GM23338 (cell line): ENCODE measurements around the gene GRN. TPM values are rescaled to one million over a fixed set of nuclear protein-coding genes. Genes with fewer than 3 reads are reported as not detected.

ENCODE experiments used
- ATAC-seq: fragments of 200-7000 bp; cut with Tn5 transposase; 3 replicates; pipeline ENCODE4 v1.9.1; 2020
- DNase-seq: peaks from one replicate; pipeline ENCODE4 v3.0.0-alpha.2; 2015; ENCODE audit warnings: low spot score
- H2AFZ ChIP-seq: fragments of 200-600 bp; sonication (generic); 2 replicates; pipeline ENCODE4 v1.8.0; 2016; ENCODE audit warnings: antibody characterized with exemption, mild to moderate bottlenecking, moderate library complexity
- H3F3A ChIP-seq: fragments of 200-600 bp; sonication (generic); replicated peaks from 2 replicates; pipeline ENCODE4 v1.8.0; 2017; ENCODE audit warnings: antibody characterized with exemption, mixed run types, low read depth
- H3K27ac ChIP-seq: fragments of 200-600 bp; sonication (generic); 2 replicates; pipeline ENCODE4 v1.6.1; 2016; ENCODE audit warnings: low read depth
- H3K27me3 ChIP-seq: fragments of 200-600 bp; sonication (generic); 2 replicates; pipeline ENCODE4 v1.8.0; 2016; ENCODE audit warnings: mild to moderate bottlenecking, mixed run types, moderate library complexity; ENCODE audit not compliant: insufficient read depth
- H3K36me3 ChIP-seq: fragments of 200-600 bp; sonication (generic); 2 replicates; pipeline ENCODE4 v1.8.0; 2016; ENCODE audit warnings: mild to moderate bottlenecking; ENCODE audit not compliant: insufficient read depth
- H3K4me1 ChIP-seq: fragments of 200-600 bp; sonication (generic); 2 replicates; pipeline ENCODE4 v1.8.0; 2016; ENCODE audit warnings: mild to moderate bottlenecking, moderate library complexity; ENCODE audit not compliant: insufficient read depth
- H3K4me2 ChIP-seq: fragments of 200-600 bp; sonication (generic); 2 replicates; pipeline ENCODE4 v1.7.1; 2017; ENCODE audit warnings: mixed run types
- H3K4me3 ChIP-seq: fragments of 200-600 bp; sonication (generic); 2 replicates; pipeline ENCODE4 v1.6.1; 2016; ENCODE audit warnings: mixed run types
- H3K79me2 ChIP-seq: fragments of 200-600 bp; sonication (generic); replicated peaks from 2 replicates; pipeline ENCODE4 v1.8.0; 2017; ENCODE audit warnings: mild to moderate bottlenecking; ENCODE audit not compliant: insufficient read depth
- H3K9me2 ChIP-seq: fragments of 200-600 bp; sonication (generic); 2 replicates; pipeline ENCODE4 v1.8.0; 2017; ENCODE audit not compliant: insufficient read depth
- H4K20me1 ChIP-seq: fragments of 200-600 bp; sonication (generic); replicated peaks from 2 replicates; pipeline ENCODE4 v1.8.0; 2017; ENCODE audit warnings: mild to moderate bottlenecking; ENCODE audit not compliant: insufficient read depth
- H3K27ac Mint-ChIP-seq: 2 replicates; pipeline ENCODE4 v1.8.0; 2020; ENCODE audit warnings: inconsistent platforms, mild to moderate bottlenecking, moderate library complexity, mixed read lengths
- H3K27me3 Mint-ChIP-seq: 3 replicates; pipeline ENCODE4 v1.8.0; 2022; ENCODE audit warnings: low read depth, mild to moderate bottlenecking, moderate library complexity, mixed read lengths, inconsistent platforms; ENCODE audit not compliant: insufficient read depth, poor library complexity
- H3K36me3 Mint-ChIP-seq: 3 replicates; pipeline ENCODE4 v1.8.0; 2021; ENCODE audit warnings: low read depth, mild to moderate bottlenecking, inconsistent platforms, moderate library complexity, mixed read lengths
- H3K4me1 Mint-ChIP-seq: 3 replicates; pipeline ENCODE4 v1.8.0; 2020; ENCODE audit warnings: mild to moderate bottlenecking, inconsistent platforms, mixed read lengths
- H3K4me3 Mint-ChIP-seq: 3 replicates; pipeline ENCODE4 v1.8.0; 2021; ENCODE audit warnings: moderate library complexity, mild to moderate bottlenecking, inconsistent platforms, mixed read lengths
- H3K9me3 Mint-ChIP-seq: 3 replicates; pipeline ENCODE4 v1.8.0; 2020; ENCODE audit warnings: moderate library complexity, mild to moderate bottlenecking, inconsistent platforms, mixed read lengths
- EZH2 ChIP-seq: fragments of 200-600 bp; sonication (generic); IDR thresholded peaks from one replicate; pipeline ENCODE4 v1.8.0; 2017; ENCODE audit warnings: antibody characterized with exemption, mild to moderate bottlenecking, low read depth; ENCODE audit not compliant: unreplicated experiment
- EZH2phosphoT487 ChIP-seq: fragments of 200-600 bp; sonication (generic); IDR thresholded peaks from one replicate; pipeline ENCODE4 v1.8.1; 2018; ENCODE audit warnings: antibody characterized with exemption; ENCODE audit not compliant: unreplicated experiment
- JUNB ChIP-seq: IDR thresholded peaks from one replicate; pipeline ENCODE4 v1.6.1; 2016; ENCODE audit warnings: antibody characterized with exemption; ENCODE audit not compliant: unreplicated experiment
- POLR2AphosphoS5 ChIP-seq: IDR thresholded peaks from 2 replicates; pipeline ENCODE4 v1.6.1; 2016; ENCODE audit warnings: antibody characterized with exemption, low read depth
- STAT1 ChIP-seq: IDR thresholded peaks from one replicate; pipeline ENCODE4 v1.6.1; 2016; ENCODE audit warnings: antibody characterized with exemption; ENCODE audit not compliant: unreplicated experiment
- ZNF114 ChIP-seq: fragments of 250-450 bp; sonication (Bioruptor Pico); IDR thresholded peaks from 2 replicates; pipeline ENCODE4 v1.5.0; 2020; ENCODE audit warnings: mild to moderate bottlenecking, moderate library complexity
- ZNF462 ChIP-seq: fragments of 250-450 bp; sonication (Bioruptor Pico); IDR thresholded peaks from 2 replicates; pipeline ENCODE4 v1.5.0; 2020; ENCODE audit warnings: mild to moderate bottlenecking, moderate library complexity
- polyA plus RNA-seq: library from polyadenylated mRNA; unstranded; fragments of >200 nt; fragmentation: Nextera tagmentation; extraction: Ambion mirVana; gene quantifications from 2 replicates; pipeline ENCODE4 v1.2.1, GENCODE V29; 2016
- total RNA-seq: library from RNA; depleted of rRNA; stranded (reverse); fragments of >200 nt; shearing (Covaris generic); gene quantifications from 2 replicates; pipeline ENCODE4 v1.2.3, GENCODE V29; 2014
- TF ChIP-seq, protein P1 (sequence below): IDR thresholded peaks from one replicate; pipeline ENCODE4 v1.6.1; 2018; ENCODE audit warnings: antibody characterized with exemption; ENCODE audit not compliant: unreplicated experiment
- TF ChIP-seq, protein P2 (sequence below): IDR thresholded peaks from 2 replicates; pipeline ENCODE4 v1.6.1; 2016; ENCODE audit warnings: antibody characterized with exemption

The GRN gene
- total and polyA plus RNA-seq, 2 experiments from 2014 or later, result 101 to 216 TPM

DNA sequence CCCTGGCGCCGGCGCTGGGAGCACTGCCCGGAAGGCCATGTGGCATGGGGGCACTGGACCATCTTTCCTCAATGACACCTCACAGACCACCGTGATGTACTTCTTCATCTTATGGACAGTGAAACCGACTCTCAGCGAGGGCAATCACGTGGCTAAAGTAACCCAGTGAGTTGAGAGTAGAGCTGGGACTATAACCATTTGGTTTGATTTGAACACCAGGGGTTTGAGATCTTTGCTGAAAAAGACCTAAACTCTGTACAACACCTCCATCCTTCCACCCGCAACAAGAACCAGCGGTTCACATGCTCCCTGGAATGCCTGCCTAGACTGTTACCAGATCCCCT, 41.1 kb downstream of the GRN start:
- H2AFZ ChIP-seq, result peak overlapping the region; percentile 100

DNA sequence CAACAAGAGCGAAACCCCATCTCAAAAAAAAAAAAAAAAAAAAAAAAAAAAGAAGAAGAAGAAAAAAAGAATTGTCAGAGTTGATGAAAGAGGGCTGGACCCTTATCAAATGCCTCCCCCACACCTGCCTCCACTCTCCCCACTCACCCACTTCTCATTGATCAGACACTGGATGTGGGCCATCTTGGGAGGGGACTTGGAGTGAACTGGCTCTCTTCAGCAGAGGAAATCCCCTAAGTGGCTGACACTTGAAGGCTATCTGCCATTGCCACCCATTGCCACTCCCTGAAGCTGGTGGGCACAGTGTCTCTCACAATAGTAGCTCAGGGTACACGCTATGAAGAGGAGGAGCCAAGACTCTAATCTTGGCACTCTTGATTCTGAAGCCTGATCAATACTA, 42.7 kb downstream of the GRN start:
- Histone ChIP-seq H3K27me3 (peaks cover 44% of the 10 kb centered on the region), H2AFZ (no peak overlapping the region), H3K4me2 (no peak overlapping the region), H3K4me3 (no peak overlapping the region), H4K20me1 (no peaks in the 10 kb centered on the region), H3K27ac (no peak overlapping the region), H3K4me1 (peaks cover 7% of the 10 kb centered on the region), H3K9me2 (0 out of 2 replicates have a peak, but pooled peaks cover 8% of the 10 kb centered on the region), H3F3A (0 out of 2 replicates have a peak, but pooled peaks cover 6% of the 10 kb centered on the region), H3K36me3 (no peaks in the 10 kb centered on the region), H3K79me2 (no peaks in the 10 kb centered on the region)
- Mint-ChIP-seq H3K4me3 (no peak overlapping the region), H3K27me3 (peaks cover 39% of the 10 kb centered on the region), H3K27ac (no peak overlapping the region), H3K4me1 (peaks cover 16% of the 10 kb centered on the region), H3K36me3 (no peaks in the 10 kb centered on the region), H3K9me3 (no peaks in the 10 kb centered on the region)
- ATAC-seq (no peak), DNase-seq (no peak)
- TF ChIP-seq ZNF462 (CRISPR knock-in tag) (no peak), EZH2 (no peak), POLR2AphosphoS5 (no peak), JUNB (no peak), EZH2phosphoT487 (no peak), STAT1 (no peak)
- TF ChIP-seq, protein P1, sequence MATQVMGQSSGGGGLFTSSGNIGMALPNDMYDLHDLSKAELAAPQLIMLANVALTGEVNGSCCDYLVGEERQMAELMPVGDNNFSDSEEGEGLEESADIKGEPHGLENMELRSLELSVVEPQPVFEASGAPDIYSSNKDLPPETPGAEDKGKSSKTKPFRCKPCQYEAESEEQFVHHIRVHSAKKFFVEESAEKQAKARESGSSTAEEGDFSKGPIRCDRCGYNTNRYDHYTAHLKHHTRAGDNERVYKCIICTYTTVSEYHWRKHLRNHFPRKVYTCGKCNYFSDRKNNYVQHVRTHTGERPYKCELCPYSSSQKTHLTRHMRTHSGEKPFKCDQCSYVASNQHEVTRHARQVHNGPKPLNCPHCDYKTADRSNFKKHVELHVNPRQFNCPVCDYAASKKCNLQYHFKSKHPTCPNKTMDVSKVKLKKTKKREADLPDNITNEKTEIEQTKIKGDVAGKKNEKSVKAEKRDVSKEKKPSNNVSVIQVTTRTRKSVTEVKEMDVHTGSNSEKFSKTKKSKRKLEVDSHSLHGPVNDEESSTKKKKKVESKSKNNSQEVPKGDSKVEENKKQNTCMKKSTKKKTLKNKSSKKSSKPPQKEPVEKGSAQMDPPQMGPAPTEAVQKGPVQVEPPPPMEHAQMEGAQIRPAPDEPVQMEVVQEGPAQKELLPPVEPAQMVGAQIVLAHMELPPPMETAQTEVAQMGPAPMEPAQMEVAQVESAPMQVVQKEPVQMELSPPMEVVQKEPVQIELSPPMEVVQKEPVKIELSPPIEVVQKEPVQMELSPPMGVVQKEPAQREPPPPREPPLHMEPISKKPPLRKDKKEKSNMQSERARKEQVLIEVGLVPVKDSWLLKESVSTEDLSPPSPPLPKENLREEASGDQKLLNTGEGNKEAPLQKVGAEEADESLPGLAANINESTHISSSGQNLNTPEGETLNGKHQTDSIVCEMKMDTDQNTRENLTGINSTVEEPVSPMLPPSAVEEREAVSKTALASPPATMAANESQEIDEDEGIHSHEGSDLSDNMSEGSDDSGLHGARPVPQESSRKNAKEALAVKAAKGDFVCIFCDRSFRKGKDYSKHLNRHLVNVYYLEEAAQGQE, result no peak

More for the DNA sequence above, 41.1 kb downstream of the GRN start:
- TF ChIP-seq EZH2phosphoT487, result no peak
- no peak for TF ChIP-seq EZH2
- TF ChIP-seq, protein P2, sequence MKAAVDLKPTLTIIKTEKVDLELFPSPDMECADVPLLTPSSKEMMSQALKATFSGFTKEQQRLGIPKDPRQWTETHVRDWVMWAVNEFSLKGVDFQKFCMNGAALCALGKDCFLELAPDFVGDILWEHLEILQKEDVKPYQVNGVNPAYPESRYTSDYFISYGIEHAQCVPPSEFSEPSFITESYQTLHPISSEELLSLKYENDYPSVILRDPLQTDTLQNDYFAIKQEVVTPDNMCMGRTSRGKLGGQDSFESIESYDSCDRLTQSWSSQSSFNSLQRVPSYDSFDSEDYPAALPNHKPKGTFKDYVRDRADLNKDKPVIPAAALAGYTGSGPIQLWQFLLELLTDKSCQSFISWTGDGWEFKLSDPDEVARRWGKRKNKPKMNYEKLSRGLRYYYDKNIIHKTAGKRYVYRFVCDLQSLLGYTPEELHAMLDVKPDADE, result no peak
- TF ChIP-seq ZNF114 (CRISPR knock-in tag), result no peak
- peaks cover 7% of the 10 kb centered on the region for H3K4me1 ChIP-seq
- H3K36me3 Mint-ChIP-seq, result no peaks in the 10 kb centered on the region; the same call in 2 of the 3 replicates
- no peaks in the 10 kb centered on the region for H3K79me2 ChIP-seq
- H3K4me3 Mint-ChIP-seq, result peak overlapping the region; percentile 78
- H3K4me2 ChIP-seq, result peak overlapping the region; percentile 98
- DNase-seq, result no peak
- H3K36me3 ChIP-seq, result no peaks in the 10 kb centered on the region
- peaks cover 44% of the 10 kb centered on the region for H3K27me3 Mint-ChIP-seq
- H3K4me3 ChIP-seq, result peak overlapping the region; percentile 82
- H3K27ac ChIP-seq, result no peak overlapping the region
- H4K20me1 ChIP-seq, result no peaks in the 10 kb centered on the region
- 0 out of 2 replicates have a peak, but pooled peaks cover 6% of the 10 kb centered on the region for H3F3A ChIP-seq
- H3K27ac Mint-ChIP-seq, result no peak overlapping the region
- peaks cover 18% of the 10 kb centered on the region for H3K4me1 Mint-ChIP-seq
- ATAC-seq, result no peak
- H3K27me3 ChIP-seq, result peaks cover 51% of the 10 kb centered on the region
- H3K9me3 Mint-ChIP-seq, result no peaks in the 10 kb centered on the region
- H3K9me2 ChIP-seq, result 0 out of 2 replicates have a peak, but pooled peaks cover 8% of the 10 kb centered on the region
